SH-SY5Y (cell line): Measurements from ENCODE around the gene UFSP2.

ENCODE experiments used
- GATA2 ChIP-seq: IDR thresholded peaks from 2 replicates; pipeline ENCODE4 v1.6.1; 2011; ENCODE audit warnings: mild to moderate bottlenecking, low read depth, low read length
- GATA3 ChIP-seq: IDR thresholded peaks from 2 replicates; pipeline ENCODE4 v1.6.1; 2011; ENCODE audit warnings: low read depth, mild to moderate bottlenecking, low read length, moderate library complexity

DNA sequence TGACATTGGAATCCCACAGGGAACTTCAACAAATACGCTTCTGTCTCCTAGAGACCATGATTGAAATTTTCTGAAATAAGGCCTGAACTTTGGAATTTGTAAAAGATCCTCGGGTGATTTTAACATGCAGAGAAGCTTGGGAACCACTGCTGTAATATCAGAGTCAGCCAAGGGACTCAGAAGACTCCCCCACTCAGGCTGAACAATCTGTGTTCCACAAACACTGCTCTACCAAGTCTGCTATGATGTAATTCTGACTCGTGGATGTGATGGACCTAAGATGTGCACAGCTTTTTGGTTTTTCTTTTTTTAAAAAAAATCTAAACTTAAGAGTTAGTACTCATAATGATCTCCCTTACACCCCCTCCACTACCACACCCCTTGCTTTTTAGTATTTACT, 56.0 kb downstream of the UFSP2 start:
- TF ChIP-seq GATA2 (no peak), GATA3 (no peak)
